GM12878 (cell line): ENCODE results near the gene BZW1.

ENCODE experiments used
- CREB1 ChIP-seq: IDR thresholded peaks from 2 replicates; pipeline ENCODE4 v1.6.1; 2012; ENCODE audit warnings: low read depth, mild to moderate bottlenecking, inconsistent platforms
- GATAD2B ChIP-seq: fragments of 450-650 bp; conservative IDR thresholded peaks from 2 replicates; pipeline ENCODE4 v1.6.1; 2017; ENCODE audit warnings: low read depth, mild to moderate bottlenecking, moderate library complexity
- POLR2A ChIP-seq: IDR thresholded peaks from 2 replicates; pipeline ENCODE4 v1.6.1; 2011; ENCODE audit warnings: low read depth, mild to moderate bottlenecking, low read length
- PRDM15 ChIP-seq: fragments of 450-650 bp; formaldehyde crosslinking; IDR thresholded peaks from 2 replicates; pipeline ENCODE4 v1.4.0; 2020; ENCODE audit warnings: mild to moderate bottlenecking, moderate library complexity
- REST ChIP-seq: IDR thresholded peaks from 2 replicates; pipeline ENCODE4 v1.6.1; 2012; ENCODE audit warnings: mild to moderate bottlenecking, low read depth, low read length
- TAF1 ChIP-seq: IDR thresholded peaks from 2 replicates; pipeline ENCODE4 v1.6.1; 2011; ENCODE audit warnings: mild to moderate bottlenecking, low read depth, low read length, borderline replicate concordance
- ZNF207 ChIP-seq: fragments of 450-650 bp; IDR thresholded peaks from 2 replicates; pipeline ENCODE4 v1.6.1; 2014; ENCODE audit warnings: antibody characterized with exemption, mild to moderate bottlenecking, borderline replicate concordance
- ZNF622 ChIP-seq: fragments of 450-650 bp; IDR thresholded peaks from 2 replicates; pipeline ENCODE4 v1.6.1; 2017; ENCODE audit warnings: mild to moderate bottlenecking, inconsistent platforms

- no peak for TF ChIP-seq ZNF622
- no peak for TF ChIP-seq ZNF207
- no peak for TF ChIP-seq TAF1
- no peak for TF ChIP-seq GATAD2B
- TF ChIP-seq REST = no peak
- no peak for TF ChIP-seq POLR2A
- TF ChIP-seq CREB1 = no peak
- TF ChIP-seq PRDM15 (CRISPR knock-in tag) = no peak
Observed at GRCh38 chr2:200847939-200848338, 36.2 kb downstream of the BZW1 start.
